GM12878 (cell line): ENCODE results near the gene PIEZO2. TPM values are rescaled to one million over a fixed set of nuclear protein-coding genes. Genes with fewer than 3 reads are reported as not detected.

Experiments used
- ATAC-seq: fragments of 200-7000 bp; cut with Tn5 transposase; 3 replicates; pipeline ENCODE4 v1.9.1; 2020; ENCODE audit warnings: mild to moderate bottlenecking, moderate library complexity
- BruUV-seq: library from RNA; stranded (reverse); fragments of 400-500 nt; replicated peaks from 2 replicates; lab custom pipeline; 2021; lab: Mats Ljungman, UMichigan
- CTCF ChIA-PET: fragments of 300-600 bp; sonication (Branson Sonifier 250); formaldehyde crosslinking; extraction: SDS; loops from one replicate; lab custom pipeline; 2021; ENCODE audit warnings: inconsistent platforms; lab: Yijun Ruan, JAX
- POLR2A ChIA-PET: fragments of 350-600 bp; formaldehyde crosslinking; extraction: SDS; loops from one replicate; lab custom pipeline; 2021; ENCODE audit warnings: inconsistent platforms; lab: Charles Lee
- RAD21 ChIA-PET: fragments of 300-600 bp; sonication (Branson Sonifier 250); formaldehyde crosslinking; loops from one replicate; lab custom pipeline; 2023; ENCODE audit warnings: antibody characterized with exemption; ENCODE audit not compliant: unreplicated experiment; lab: Charles Lee
- SMC1A ChIA-PET: fragments of 300-600 bp; sonication (Branson Sonifier 250); formaldehyde crosslinking; loops from one replicate; lab custom pipeline; 2023; ENCODE audit not compliant: unreplicated experiment, uncharacterized antibody; lab: Charles Lee
- DNase-seq: peaks from one replicate; pipeline ENCODE4 v3.0.0-alpha.2; 2011; ENCODE audit warnings: low read depth, low spot score
- FAIRE-seq: peaks from 3 replicates; lab custom pipeline; 2011; peaks lifted over from hg19 to GRCh38; lab: Jason Lieb, UNC
- H2AFZ ChIP-seq: 2 replicates; pipeline ENCODE4 v1.6.0; 2011; ENCODE audit warnings: low read depth, low read length, control low read depth; ENCODE audit not compliant: control insufficient read depth
- H3K27ac ChIP-seq: 2 replicates; pipeline ENCODE4 v1.5.1; 2011; ENCODE audit warnings: control low read depth; ENCODE audit not compliant: control insufficient read depth, insufficient read depth
- H3K27me3 ChIP-seq, 2 experiments: replicated peaks in 1 of 2; 2 replicates each; pipeline versions ENCODE4 v1.6.0 to v1.6.1; 2011; ENCODE audit warnings: low read length in 1 of 2; ENCODE audit not compliant: control insufficient read depth in 2 of 2, insufficient read depth in 2 of 2
- H3K36me3 ChIP-seq, 2 experiments: 2 replicates each; pipeline ENCODE4 v1.5.1; 2011; ENCODE audit warnings: low read length in 1 of 2; ENCODE audit not compliant: control insufficient read depth in 2 of 2, insufficient read depth in 2 of 2
- H3K4me1 ChIP-seq: 2 replicates; pipeline ENCODE4 v1.6.1; 2011; ENCODE audit warnings: mild to moderate bottlenecking, low read length, moderate library complexity, mixed read lengths; ENCODE audit not compliant: control insufficient read depth, insufficient read depth
- H3K4me2 ChIP-seq: 2 replicates; pipeline ENCODE4 v1.6.0; 2011; ENCODE audit warnings: control low read depth; ENCODE audit not compliant: control insufficient read depth, insufficient read depth
- H3K4me3 ChIP-seq: fragments of 200-600 bp; sonication (generic); 2 replicates; pipeline ENCODE4 v1.5.1; 2016
- H3K79me2 ChIP-seq: 2 replicates; pipeline ENCODE4 v1.6.0; 2011; ENCODE audit warnings: low read length; ENCODE audit not compliant: control insufficient read depth, insufficient read depth
- H3K9ac ChIP-seq: 2 replicates; pipeline ENCODE4 v1.8.0; 2011; ENCODE audit warnings: low read length, control low read depth, mixed read lengths; ENCODE audit not compliant: control insufficient read depth, insufficient read depth
- H3K9me3 ChIP-seq: replicated peaks from 3 replicates; pipeline ENCODE4 v1.5.1; 2011; ENCODE audit warnings: mild to moderate bottlenecking, low read length; ENCODE audit not compliant: control insufficient read depth, insufficient read depth
- H4K20me1 ChIP-seq: 2 replicates; pipeline ENCODE4 v1.6.0; 2011; ENCODE audit not compliant: control insufficient read depth, insufficient read depth
- FOXM1 ChIP-seq: IDR thresholded peaks from 2 replicates; pipeline ENCODE4 v1.6.1; 2012; ENCODE audit warnings: low read depth, mild to moderate bottlenecking, inconsistent platforms, low read length, moderate library complexity
- KDM1A ChIP-seq: fragments of 200-600 bp; sonication (generic); IDR thresholded peaks from 2 replicates; pipeline ENCODE4 v1.6.1; 2016; ENCODE audit warnings: borderline replicate concordance
- MEF2A ChIP-seq: IDR thresholded peaks from 2 replicates; pipeline ENCODE4 v1.6.1; 2011; ENCODE audit warnings: low read depth, mild to moderate bottlenecking, low read length, moderate library complexity; ENCODE audit not compliant: insufficient read depth
- MXI1 ChIP-seq: fragments of 150-350 bp; IDR thresholded peaks from 2 replicates; pipeline ENCODE4 v1.6.1; 2011; ENCODE audit warnings: low read depth, mild to moderate bottlenecking, inconsistent platforms, low read length, improper control_type of control experiment
- NBN ChIP-seq: fragments of 450-650 bp; IDR thresholded peaks from 2 replicates; pipeline ENCODE4 v1.6.1; 2016
- NR2C2 ChIP-seq: IDR thresholded peaks from 2 replicates; pipeline ENCODE4 v1.6.1; 2011; ENCODE audit warnings: borderline replicate concordance, low read depth; ENCODE audit not compliant: control insufficient read depth, insufficient read length
- RB1 ChIP-seq: fragments of 450-650 bp; formaldehyde crosslinking; IDR thresholded peaks from 2 replicates; pipeline ENCODE4 v1.6.1; 2017; ENCODE audit warnings: mild to moderate bottlenecking, borderline replicate concordance
- RFX5 ChIP-seq: IDR thresholded peaks from 2 replicates; pipeline ENCODE4 v1.6.1; 2011; ENCODE audit warnings: low read depth, low read length, improper control_type of control experiment
- TCF3 ChIP-seq: IDR thresholded peaks from 2 replicates; pipeline ENCODE4 v1.6.1; 2012; ENCODE audit warnings: low read depth, mild to moderate bottlenecking, low read length, borderline replicate concordance; ENCODE audit not compliant: insufficient read depth
- WRNIP1 ChIP-seq: IDR thresholded peaks from 2 replicates; pipeline ENCODE4 v1.6.1; 2011; ENCODE audit warnings: low read depth, low read length, improper control_type of control experiment, borderline replicate concordance
- ZNF622 ChIP-seq: fragments of 450-650 bp; IDR thresholded peaks from 2 replicates; pipeline ENCODE4 v1.6.1; 2017; ENCODE audit warnings: mild to moderate bottlenecking, inconsistent platforms
- WGBS: methylation state at CpG from one replicate; pipeline ENCODE4 v1.1.6; 2016; ENCODE audit warnings: low lambda C conversion rate; ENCODE audit not compliant: insufficient replicate concordance, insufficient coverage; ENCODE audit errors: missing lambda C conversion rate; 5-methylcytosine and 5-hydroxymethylcytosine counted together
- in situ Hi-C: fragments of 300-500 bp; cut with MboI; formaldehyde crosslinking; loops from 9 replicates; pipeline ENCODE4 v1.14.3; 2018; ENCODE audit warnings: mixed read lengths
- intact Hi-C: fragments of 100-400 bp; cut with micrococcal nuclease; formaldehyde crosslinking; loops from one replicate; pipeline ENCODE4 v1.14.2; 2022; ENCODE audit not compliant: unreplicated experiment
- polyA plus RNA-seq, 11 experiments: library from polyadenylated mRNA; depleted of rRNA in 4 of 11; unstranded in 6 of 11; stranded (reverse) in 5 of 11; fragments of >200 nt; fragmentation: Nextera tagmentation in 4 of 11; fragmentation: Illumina TruSeq in 1 of 11; extraction: Ambion mirVana in 4 of 11; extraction: Trizol in 1 of 11; gene quantifications; 1 replicate in 1 of 11; 2 replicates in 10 of 11; pipeline versions ENCODE4 v1.2.1 to v1.2.3, GENCODE V29; 2011 to 2016; ENCODE audit warnings: inconsistent platforms in 2 of 11, missing spikeins in 2 of 11, low read depth in 1 of 11
- total RNA-seq, 4 experiments: library from RNA; depleted of rRNA in 3 of 4; stranded (reverse); fragments of >200 nt in 3 of 4; fragmentation: Illumina TruSeq in 1 of 4; extraction: Trizol in 1 of 4; gene quantifications; 2 replicates each; pipeline versions ENCODE4 v1.2.1 to v1.2.3, GENCODE V29; 2013 to 2021
- TF ChIP-seq, protein P1 (sequence below): fragments of 450-650 bp; IDR thresholded peaks from 2 replicates; pipeline ENCODE4 v1.6.1; 2018; ENCODE audit warnings: mild to moderate bottlenecking, low read depth, moderate library complexity; ENCODE audit not compliant: partially characterized antibody
- TF ChIP-seq, protein P2 (sequence below): fragments of 450-650 bp; formaldehyde crosslinking; IDR thresholded peaks from 2 replicates; pipeline ENCODE4 v1.4.0; 2022; ENCODE audit warnings: mild to moderate bottlenecking, moderate library complexity
- TF ChIP-seq, protein P3 (sequence below): fragments of 450-650 bp; IDR thresholded peaks from 2 replicates; pipeline ENCODE4 v1.6.1; 2016; ENCODE audit warnings: mild to moderate bottlenecking

Gene PIEZO2
- total and polyA plus RNA-seq, 10 of the 15 experiments (the other 5 are each of a cell fraction or from before 2014, with no cell fraction given): 6.7 to 42.3 (median 27.4) TPM

DNA sequence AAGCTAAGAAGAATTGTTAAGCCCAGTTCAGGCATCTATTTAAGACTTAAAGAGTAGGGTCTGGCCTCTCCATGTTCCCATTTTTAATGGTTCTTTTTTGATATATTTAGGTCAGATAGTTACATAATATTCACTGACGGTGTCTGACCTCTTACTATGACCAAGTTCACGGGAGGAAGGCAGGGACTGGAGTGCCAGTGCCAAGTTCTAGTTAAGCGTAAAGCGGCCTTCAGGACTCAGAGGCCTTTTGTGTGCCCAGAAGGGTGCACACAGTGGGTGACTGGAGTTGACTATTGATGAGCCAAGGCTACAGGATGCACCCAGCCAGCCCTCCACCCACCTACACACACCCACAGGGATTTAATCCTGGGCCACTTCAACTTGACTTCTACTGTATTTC lies 290.9 kb downstream of the PIEZO2 start:
- POLR2A ChIA-PET: interaction anchor here (1.7 kb wide), 1 partner anchor 17 kb away, joined by 4 read pairs; no protein-coding TSS in a partner anchor
- CTCF ChIA-PET: interaction anchor here (2.1 kb wide), 1 partner anchor 32 kb away, joined by 11 read pairs; no protein-coding TSS in a partner anchor
- FAIRE-seq (no peak), DNase-seq (no peak), ATAC-seq (no peak)
- no TSS peak for BruUV-seq
- Histone ChIP-seq H3K4me3 (no peak overlapping the region), H2AFZ (no peak overlapping the region), H3K9ac (no peak overlapping the region), H3K27ac (no peak overlapping the region), H3K36me3 (peaks cover 0 to 16% of the 10 kb centered on the region in 2 experiments; a peak in 2 of 4 replicates), H3K79me2 (no peaks in the 10 kb centered on the region), H3K4me2 (no peak overlapping the region), H4K20me1 (no peaks in the 10 kb centered on the region), H3K27me3 (no peaks in the 10 kb centered on the region), H3K9me3 (no peaks in the 10 kb centered on the region), H3K4me1 (no peaks in the 10 kb centered on the region)
- SMC1A ChIA-PET: interaction anchor here (0.5 to 2.2 kb wide), 4 partner anchors 17 to 292 kb away, joined by 3 to 12 read pairs (median 4); no protein-coding TSS in a partner anchor
- in situ Hi-C loops (no loop called here), intact Hi-C loops (no loop called here)
- 100% methylated on average over 4 of the region's 4 CpGs for WGBS
- TF ChIP-seq NR2C2 (no peak), WRNIP1 (no peak), NBN (no peak), TCF3 (no peak), ZNF622 (no peak), FOXM1 (no peak), RB1 (no peak), MEF2A (no peak), KDM1A (no peak), RFX5 (no peak), MXI1 (no peak)
- TF ChIP-seq, protein P1, sequence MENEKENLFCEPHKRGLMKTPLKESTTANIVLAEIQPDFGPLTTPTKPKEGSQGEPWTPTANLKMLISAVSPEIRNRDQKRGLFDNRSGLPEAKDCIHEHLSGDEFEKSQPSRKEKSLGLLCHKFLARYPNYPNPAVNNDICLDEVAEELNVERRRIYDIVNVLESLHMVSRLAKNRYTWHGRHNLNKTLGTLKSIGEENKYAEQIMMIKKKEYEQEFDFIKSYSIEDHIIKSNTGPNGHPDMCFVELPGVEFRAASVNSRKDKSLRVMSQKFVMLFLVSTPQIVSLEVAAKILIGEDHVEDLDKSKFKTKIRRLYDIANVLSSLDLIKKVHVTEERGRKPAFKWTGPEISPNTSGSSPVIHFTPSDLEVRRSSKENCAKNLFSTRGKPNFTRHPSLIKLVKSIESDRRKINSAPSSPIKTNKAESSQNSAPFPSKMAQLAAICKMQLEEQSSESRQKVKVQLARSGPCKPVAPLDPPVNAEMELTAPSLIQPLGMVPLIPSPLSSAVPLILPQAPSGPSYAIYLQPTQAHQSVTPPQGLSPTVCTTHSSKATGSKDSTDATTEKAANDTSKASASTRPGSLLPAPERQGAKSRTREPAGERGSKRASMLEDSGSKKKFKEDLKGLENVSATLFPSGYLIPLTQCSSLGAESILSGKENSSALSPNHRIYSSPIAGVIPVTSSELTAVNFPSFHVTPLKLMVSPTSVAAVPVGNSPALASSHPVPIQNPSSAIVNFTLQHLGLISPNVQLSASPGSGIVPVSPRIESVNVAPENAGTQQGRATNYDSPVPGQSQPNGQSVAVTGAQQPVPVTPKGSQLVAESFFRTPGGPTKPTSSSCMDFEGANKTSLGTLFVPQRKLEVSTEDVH: no peak
- TF ChIP-seq, protein P2, sequence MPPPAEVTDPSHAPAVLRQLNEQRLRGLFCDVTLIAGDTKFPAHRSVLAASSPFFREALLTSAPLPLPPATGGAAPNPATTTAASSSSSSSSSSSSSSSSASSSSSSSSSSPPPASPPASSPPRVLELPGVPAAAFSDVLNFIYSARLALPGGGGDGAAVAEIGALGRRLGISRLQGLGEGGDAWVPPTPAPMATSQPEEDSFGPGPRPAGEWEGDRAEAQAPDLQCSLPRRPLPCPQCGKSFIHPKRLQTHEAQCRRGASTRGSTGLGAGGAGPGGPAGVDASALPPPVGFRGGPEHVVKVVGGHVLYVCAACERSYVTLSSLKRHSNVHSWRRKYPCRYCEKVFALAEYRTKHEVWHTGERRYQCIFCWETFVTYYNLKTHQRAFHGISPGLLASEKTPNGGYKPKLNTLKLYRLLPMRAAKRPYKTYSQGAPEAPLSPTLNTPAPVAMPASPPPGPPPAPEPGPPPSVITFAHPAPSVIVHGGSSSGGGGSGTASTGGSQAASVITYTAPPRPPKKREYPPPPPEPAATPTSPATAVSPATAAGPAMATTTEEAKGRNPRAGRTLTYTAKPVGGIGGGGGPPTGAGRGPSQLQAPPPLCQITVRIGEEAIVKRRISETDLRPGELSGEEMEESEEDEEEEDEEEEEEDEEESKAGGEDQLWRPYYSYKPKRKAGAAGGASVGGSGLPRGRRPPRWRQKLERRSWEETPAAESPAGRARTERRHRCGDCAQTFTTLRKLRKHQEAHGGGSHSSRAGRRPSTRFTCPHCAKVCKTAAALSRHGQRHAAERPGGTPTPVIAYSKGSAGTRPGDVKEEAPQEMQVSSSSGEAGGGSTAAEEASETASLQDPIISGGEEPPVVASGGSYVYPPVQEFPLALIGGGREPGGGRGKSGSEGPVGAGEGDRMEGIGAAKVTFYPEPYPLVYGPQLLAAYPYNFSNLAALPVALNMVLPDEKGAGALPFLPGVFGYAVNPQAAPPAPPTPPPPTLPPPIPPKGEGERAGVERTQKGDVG (CRISPR knock-in tag): no peak
- TF ChIP-seq, protein P3, sequence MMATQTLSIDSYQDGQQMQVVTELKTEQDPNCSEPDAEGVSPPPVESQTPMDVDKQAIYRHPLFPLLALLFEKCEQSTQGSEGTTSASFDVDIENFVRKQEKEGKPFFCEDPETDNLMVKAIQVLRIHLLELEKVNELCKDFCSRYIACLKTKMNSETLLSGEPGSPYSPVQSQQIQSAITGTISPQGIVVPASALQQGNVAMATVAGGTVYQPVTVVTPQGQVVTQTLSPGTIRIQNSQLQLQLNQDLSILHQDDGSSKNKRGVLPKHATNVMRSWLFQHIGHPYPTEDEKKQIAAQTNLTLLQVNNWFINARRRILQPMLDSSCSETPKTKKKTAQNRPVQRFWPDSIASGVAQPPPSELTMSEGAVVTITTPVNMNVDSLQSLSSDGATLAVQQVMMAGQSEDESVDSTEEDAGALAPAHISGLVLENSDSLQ: no peak
- RAD21 ChIA-PET: interaction anchor here (1.5 to 2.5 kb wide), 3 partner anchors 183 to 296 kb away, joined by 5 to 8 read pairs (median 7); no protein-coding TSS in a partner anchor
